Testis (tissue), 2 donors: ENCODE results near the gene EIPR1.

Experiments
- POLR2A ChIP-seq: fragments of 450-650 bp; IDR thresholded peaks from one replicate; pipeline ENCODE4 v1.6.1; 2017; ENCODE audit warnings: antibody characterized with exemption, mild to moderate bottlenecking, moderate library complexity
- TF ChIP-seq, protein P1 (sequence below), 3 experiments: fragments of 450-650 bp in 2 of 3; fragments of 200-600 bp in 1 of 3; sonication (generic) in 1 of 3; IDR thresholded peaks; one replicate each; pipeline ENCODE4 v1.5.1; 2016 to 2019; ENCODE audit warnings: antibody characterized with exemption in 3 of 3, mild to moderate bottlenecking in 2 of 3, moderate library complexity in 1 of 3

DNA sequence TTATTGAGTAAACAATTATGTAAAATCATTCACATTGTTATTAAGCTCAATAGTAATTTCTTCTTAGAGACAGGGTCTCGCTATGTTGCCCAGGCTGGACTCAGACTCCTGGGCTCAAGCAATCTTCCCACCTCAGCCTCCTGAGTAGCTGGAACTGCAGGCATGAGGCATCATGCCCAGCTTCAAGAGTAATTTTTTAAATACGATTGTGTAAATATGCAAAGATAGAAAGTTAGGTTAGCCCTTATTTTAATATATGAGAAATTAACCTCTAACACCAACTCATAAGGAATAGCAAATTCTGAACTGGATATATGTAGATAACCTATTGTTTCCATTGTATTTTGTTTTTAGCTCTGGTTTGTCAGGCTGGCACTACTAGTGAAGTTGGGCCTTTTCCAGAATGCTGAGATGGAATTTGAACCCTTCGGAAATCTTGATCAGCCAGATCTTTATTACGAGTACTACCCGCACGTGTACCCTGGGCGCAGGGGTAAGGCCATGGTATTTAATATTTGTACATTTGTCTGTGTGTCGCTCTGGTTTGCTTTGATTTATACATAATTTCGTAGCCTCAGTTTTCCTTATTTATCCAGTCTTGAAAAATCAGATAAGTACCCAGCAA lies 46.7 kb upstream of the EIPR1 start:
- no peak for TF ChIP-seq POLR2A
- TF ChIP-seq, protein P1, sequence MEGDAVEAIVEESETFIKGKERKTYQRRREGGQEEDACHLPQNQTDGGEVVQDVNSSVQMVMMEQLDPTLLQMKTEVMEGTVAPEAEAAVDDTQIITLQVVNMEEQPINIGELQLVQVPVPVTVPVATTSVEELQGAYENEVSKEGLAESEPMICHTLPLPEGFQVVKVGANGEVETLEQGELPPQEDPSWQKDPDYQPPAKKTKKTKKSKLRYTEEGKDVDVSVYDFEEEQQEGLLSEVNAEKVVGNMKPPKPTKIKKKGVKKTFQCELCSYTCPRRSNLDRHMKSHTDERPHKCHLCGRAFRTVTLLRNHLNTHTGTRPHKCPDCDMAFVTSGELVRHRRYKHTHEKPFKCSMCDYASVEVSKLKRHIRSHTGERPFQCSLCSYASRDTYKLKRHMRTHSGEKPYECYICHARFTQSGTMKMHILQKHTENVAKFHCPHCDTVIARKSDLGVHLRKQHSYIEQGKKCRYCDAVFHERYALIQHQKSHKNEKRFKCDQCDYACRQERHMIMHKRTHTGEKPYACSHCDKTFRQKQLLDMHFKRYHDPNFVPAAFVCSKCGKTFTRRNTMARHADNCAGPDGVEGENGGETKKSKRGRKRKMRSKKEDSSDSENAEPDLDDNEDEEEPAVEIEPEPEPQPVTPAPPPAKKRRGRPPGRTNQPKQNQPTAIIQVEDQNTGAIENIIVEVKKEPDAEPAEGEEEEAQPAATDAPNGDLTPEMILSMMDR (IDR thresholded peaks at IDR 0.05), result peak in 1 of 3 experiments; percentile 16
